H1 (cell line): ENCODE measurements around the gene C14orf132. TPM values are rescaled to one million over a fixed set of nuclear protein-coding genes. Genes with fewer than 3 reads are reported as not detected.

Source experiments
- CTCF ChIA-PET: fragments of 300-600 bp; sonication (Branson Sonifier 250); formaldehyde crosslinking; loops from one replicate; lab custom pipeline; 2021; ENCODE audit not compliant: partially characterized antibody; lab: Charles Lee
- POLR2A ChIA-PET: fragments of 300-600 bp; sonication (Branson Sonifier 250); formaldehyde crosslinking; loops from one replicate; lab custom pipeline; 2021; ENCODE audit warnings: inconsistent platforms; ENCODE audit not compliant: partially characterized antibody; lab: Charles Lee
- DNase-seq, 2 experiments: peaks; one replicate each; pipeline versions ENCODE4 v3.0.0 to v3.0.0-alpha.2; 2010 to 2022; ENCODE audit warnings: low spot score in 2 of 2, low read depth in 1 of 2, mixed read lengths in 1 of 2
- FAIRE-seq: peaks from 2 replicates; lab custom pipeline; 2011; peaks lifted over from hg19 to GRCh38; lab: Jason Lieb, UNC
- H2AFZ ChIP-seq: 2 replicates; pipeline ENCODE4 v1.8.1; 2012; ENCODE audit warnings: low read length, inconsistent platforms
- H2AK5ac ChIP-seq: 2 replicates; pipeline ENCODE4 v1.6.1; 2013; ENCODE audit warnings: low read depth, low read length
- H2BK120ac ChIP-seq: replicated peaks from 2 replicates; pipeline ENCODE3; 2013; ENCODE audit warnings: low read depth, low read length, inconsistent platforms
- H2BK12ac ChIP-seq: 2 replicates; pipeline ENCODE4 v1.6.1; 2013; ENCODE audit warnings: low read depth, low read length
- H2BK15ac ChIP-seq: 2 replicates; pipeline ENCODE4 v1.6.1; 2013; ENCODE audit warnings: low read length
- H2BK20ac ChIP-seq: 2 replicates; pipeline ENCODE4 v1.6.1; 2013; ENCODE audit warnings: low read length
- H2BK5ac ChIP-seq: 2 replicates; pipeline ENCODE4 v1.6.1; 2013; ENCODE audit warnings: low read depth, low read length
- H3K14ac ChIP-seq: 2 replicates; pipeline ENCODE4 v1.6.1; 2013; ENCODE audit warnings: inconsistent platforms; ENCODE audit not compliant: insufficient read length
- H3K18ac ChIP-seq: 2 replicates; pipeline ENCODE4 v1.6.1; 2013; ENCODE audit warnings: low read length; ENCODE audit errors: extremely low read depth
- H3K23ac ChIP-seq: 2 replicates; pipeline ENCODE4 v1.6.1; 2013; ENCODE audit warnings: inconsistent platforms; ENCODE audit not compliant: insufficient read length
- H3K23me2 ChIP-seq: 2 replicates; pipeline ENCODE4 v1.6.1; 2013; ENCODE audit warnings: low read depth, low read length
- H3K27ac ChIP-seq: 2 replicates; pipeline ENCODE4 v1.6.1; 2011; ENCODE audit warnings: low read depth, low read length, inconsistent platforms
- H3K27me3 ChIP-seq, 4 experiments: replicated peaks in 1 of 4; 1 replicate in 1 of 4; 2 replicates in 3 of 4; pipeline versions ENCODE4 v1.6.1 to v1.8.1; 2011 to 2013; ENCODE audit warnings: low read length in 3 of 4, mild to moderate bottlenecking in 3 of 4, inconsistent platforms in 2 of 4, mixed read lengths in 2 of 4, moderate library complexity in 1 of 4; ENCODE audit not compliant: control insufficient read depth in 3 of 4, insufficient read depth in 3 of 4; ENCODE audit errors: extremely low read depth in 1 of 4
- H3K36me3 ChIP-seq, 4 experiments: 2 replicates each; pipeline versions ENCODE4 v1.6.1 to v1.8.1; 2011 to 2013; ENCODE audit warnings: mild to moderate bottlenecking in 4 of 4, low read length in 3 of 4, moderate library complexity in 2 of 4, control low read depth in 1 of 4, inconsistent platforms in 1 of 4; ENCODE audit not compliant: insufficient read depth in 4 of 4, control insufficient read depth in 2 of 4
- H3K4ac ChIP-seq: replicated peaks from 2 replicates; pipeline ENCODE3; 2013; ENCODE audit warnings: low read length, low read depth, mixed read lengths, inconsistent platforms; ENCODE audit not compliant: insufficient read length
- H3K4me1 ChIP-seq, 4 experiments: replicated peaks in 1 of 4; 1 replicate in 1 of 4; 2 replicates in 3 of 4; pipeline versions ENCODE4 v1.6.1 to v1.8.1; 2011 to 2013; ENCODE audit warnings: low read length in 3 of 4, inconsistent platforms in 2 of 4, mixed read lengths in 1 of 4; ENCODE audit not compliant: insufficient read depth in 4 of 4, control insufficient read depth in 3 of 4
- H3K4me2 ChIP-seq, 2 experiments: 2 replicates each; pipeline versions ENCODE4 v1.6.1 to v1.8.1; 2011 to 2013; ENCODE audit warnings: low read depth in 2 of 2, low read length in 2 of 2, control low read depth in 1 of 2, inconsistent platforms in 1 of 2, mild to moderate bottlenecking in 1 of 2; ENCODE audit not compliant: insufficient read depth in 1 of 2
- H3K4me3 ChIP-seq, 4 experiments: fragments of 200-600, 300-600 bp in 1 of 4; sonication (generic), shearing (Covaris generic), sonication (Bioruptor Twin) in 1 of 4; 2 replicates each; pipeline versions ENCODE4 v1.5.1 to v1.8.1; 2011 to 2016; ENCODE audit warnings: low read length in 4 of 4, low read depth in 3 of 4, control low read depth in 2 of 4, inconsistent platforms in 2 of 4, mild to moderate bottlenecking in 2 of 4, mixed read lengths in 1 of 4, moderate library complexity in 1 of 4; ENCODE audit not compliant: insufficient read depth in 2 of 4; ENCODE audit errors: extremely low read depth in 1 of 4
- H3K56ac ChIP-seq: replicated peaks from 2 replicates; pipeline ENCODE3; 2013; ENCODE audit warnings: low read depth, mild to moderate bottlenecking, mixed read lengths, low read length, inconsistent platforms; ENCODE audit not compliant: insufficient read length
- H3K79me1 ChIP-seq: 2 replicates; pipeline ENCODE4 v1.6.1; 2013; ENCODE audit warnings: low read depth, low read length, control low read depth
- H3K79me2 ChIP-seq, 2 experiments: 2 replicates each; pipeline versions ENCODE4 v1.6.1 to v1.8.1; 2012 to 2013; ENCODE audit warnings: low read length in 2 of 2, mild to moderate bottlenecking in 2 of 2, inconsistent platforms in 1 of 2; ENCODE audit not compliant: insufficient read depth in 2 of 2, control insufficient read depth in 1 of 2
- H3K9ac ChIP-seq, 4 experiments: replicated peaks in 1 of 4; 1 replicate in 1 of 4; 2 replicates in 3 of 4; pipeline versions ENCODE4 v1.6.1 to v1.8.1; 2011 to 2013; ENCODE audit warnings: low read depth in 3 of 4, low read length in 3 of 4, control low read depth in 2 of 4, mild to moderate bottlenecking in 2 of 4, moderate library complexity in 2 of 4, inconsistent platforms in 1 of 4; ENCODE audit errors: extremely low read depth in 1 of 4
- H3K9me3 ChIP-seq, 2 experiments: 2 replicates each; pipeline versions ENCODE4 v1.6.1 to v1.8.1; 2012 to 2013; ENCODE audit warnings: mild to moderate bottlenecking in 2 of 2, moderate library complexity in 2 of 2, control low read depth in 1 of 2, inconsistent platforms in 1 of 2, low read depth in 1 of 2, low read length in 1 of 2, mixed read lengths in 1 of 2; ENCODE audit not compliant: insufficient read depth in 2 of 2
- H4K20me1 ChIP-seq, 2 experiments: replicated peaks in 1 of 2; 2 replicates each; pipeline versions ENCODE3 to v1.8.1; 2011 to 2013; ENCODE audit warnings: inconsistent platforms in 2 of 2, low read length in 2 of 2, mild to moderate bottlenecking in 1 of 2; ENCODE audit not compliant: insufficient read depth in 2 of 2, control insufficient read depth in 1 of 2
- H4K5ac ChIP-seq: 2 replicates; pipeline ENCODE4 v1.6.1; 2013; ENCODE audit warnings: low read length, low read depth, mixed read lengths, inconsistent platforms; ENCODE audit not compliant: insufficient read length
- H4K8ac ChIP-seq: 2 replicates; pipeline ENCODE4 v1.8.0; 2013; ENCODE audit warnings: mild to moderate bottlenecking, moderate library complexity, low read length, inconsistent platforms; ENCODE audit not compliant: insufficient read depth; ENCODE audit errors: extremely low read depth
- H4K91ac ChIP-seq: replicated peaks from 2 replicates; pipeline ENCODE3; 2013; ENCODE audit warnings: low read length, mixed read lengths, inconsistent platforms; ENCODE audit not compliant: insufficient read length
- CBX5 ChIP-seq: fragments of 300-800, 300-1000 bp; sonication (generic); IDR thresholded peaks from 2 replicates; pipeline ENCODE4 v1.7.1; 2016; ENCODE audit warnings: antibody characterized with exemption, low read length, low read depth
- CBX8 ChIP-seq: fragments of 300-800, 300-1000 bp; sonication (generic); IDR thresholded peaks from 2 replicates; pipeline ENCODE4 v1.7.1; 2016; ENCODE audit warnings: low read depth, low read length, borderline replicate concordance
- CHD2 ChIP-seq: IDR thresholded peaks from 2 replicates; pipeline ENCODE4 v1.6.1; 2012; ENCODE audit warnings: low read length, improper control_type of control experiment
- CREB1 ChIP-seq: IDR thresholded peaks from 2 replicates; pipeline ENCODE4 v1.6.1; 2012; ENCODE audit warnings: inconsistent platforms
- GTF2F1 ChIP-seq: IDR thresholded peaks from 2 replicates; pipeline ENCODE4 v1.6.1; 2012; ENCODE audit warnings: low read depth, low read length, improper control_type of control experiment, borderline replicate concordance
- HDAC2 ChIP-seq, 2 experiments: fragments of 300-600 bp in 1 of 2; sonication (generic) in 1 of 2; IDR thresholded peaks; 2 replicates each; pipeline ENCODE4 v1.6.1; 2011 to 2012; ENCODE audit warnings: low read depth in 2 of 2, low read length in 2 of 2, mild to moderate bottlenecking in 2 of 2, moderate library complexity in 2 of 2, borderline replicate concordance in 1 of 2, inconsistent platforms in 1 of 2
- JUND ChIP-seq: IDR thresholded peaks from 2 replicates; pipeline ENCODE4 v1.6.1; 2011; ENCODE audit warnings: mild to moderate bottlenecking, improper control_type of control experiment, low read length
- KDM4A ChIP-seq: IDR thresholded peaks from one replicate; pipeline ENCODE4 v1.7.1; 2012; ENCODE audit warnings: low read depth, mild to moderate bottlenecking, moderate library complexity, low read length, inconsistent platforms; ENCODE audit not compliant: severe bottlenecking
- KDM5A ChIP-seq: fragments of 200-600 bp; IDR thresholded peaks from 2 replicates; pipeline ENCODE4 v1.7.1; 2012; ENCODE audit warnings: mild to moderate bottlenecking, low read length, inconsistent platforms, mixed read lengths
- NANOG ChIP-seq: IDR thresholded peaks from 2 replicates; pipeline ENCODE4 v1.6.1; 2011; ENCODE audit warnings: low read length, low read depth, mild to moderate bottlenecking, inconsistent platforms; ENCODE audit not compliant: insufficient read depth, poor library complexity, severe bottlenecking
- POLR2AphosphoS5 ChIP-seq: IDR thresholded peaks from 2 replicates; pipeline ENCODE4 v1.6.1; 2011; ENCODE audit warnings: low read depth, low read length
- RAD21 ChIP-seq, 2 experiments: IDR thresholded peaks in 1 of 2; conservative IDR thresholded peaks in 1 of 2; 2 replicates each; pipeline ENCODE4 v1.6.1; 2011; ENCODE audit warnings: low read depth in 2 of 2, low read length in 2 of 2, improper control_type of control experiment in 1 of 2, inconsistent platforms in 1 of 2, mild to moderate bottlenecking in 1 of 2, moderate library complexity in 1 of 2
- SIX5 ChIP-seq: IDR thresholded peaks from 2 replicates; pipeline ENCODE4 v1.6.1; 2011; ENCODE audit warnings: mild to moderate bottlenecking, low read depth, low read length
- SP1 ChIP-seq: IDR thresholded peaks from 2 replicates; pipeline ENCODE4 v1.6.1; 2011; ENCODE audit warnings: low read depth, low read length
- TAF7 ChIP-seq: optimal IDR thresholded peaks from 2 replicates; pipeline ENCODE3; 2011; ENCODE audit warnings: low read depth, mild to moderate bottlenecking, inconsistent platforms, low read length, moderate library complexity, borderline replicate concordance
- WGBS, 2 experiments: shearing (Covaris generic) in 1 of 2; methylation state at CpG; one replicate each; pipeline versions ENCODE4 v1.1.6 to v1.1.7; 2013 to 2015; ENCODE audit warnings: low lambda C conversion rate in 2 of 2, mixed read lengths in 2 of 2, inconsistent platforms in 1 of 2, low coverage in 1 of 2, missing lambda C conversion rate in 1 of 2; ENCODE audit not compliant: insufficient replicate concordance in 2 of 2, insufficient coverage in 1 of 2, insufficient read length in 1 of 2; ENCODE audit errors: extremely low coverage in 1 of 2, missing lambda C conversion rate in 1 of 2; 5-methylcytosine and 5-hydroxymethylcytosine counted together
- polyA plus RNA-seq, 7 experiments: library from polyadenylated mRNA; depleted of rRNA in 3 of 7; stranded (reverse) in 5 of 7; unstranded in 2 of 7; fragments of >200 nt in 5 of 7; fragments of 200-250 nt in 2 of 7; gene quantifications; 1 replicate in 5 of 7; 2 replicates in 1 of 7; 4 replicates in 1 of 7; pipeline versions ENCODE4 v1.2.1 to v1.2.3, GENCODE V29; 2011 to 2013; ENCODE audit warnings: missing spikeins in 2 of 7, mixed read lengths in 2 of 7
- total RNA-seq: library from RNA; stranded (reverse); fragmentation: NEBNext Ultra II Directional; extraction: Animal tissue kit (Norgen Biotek cat#: 25700); gene quantifications from 2 replicates; pipeline ENCODE4 v1.2.1, GENCODE V29; 2021

The C14orf132 gene
- total and polyA plus RNA-seq, 2 of the 8 experiments (the other 6 are each of a cell fraction or from before 2014, with no cell fraction given): 11.7 to 32.5 TPM

- Histone ChIP-seq H2BK120ac (no peak overlapping the region), H3K9ac (no peak overlapping the region), H4K8ac (no peak overlapping the region), H3K23ac (no peak overlapping the region), H3K14ac (no peak overlapping the region), H2BK12ac (no peak overlapping the region), H3K4me1 (no peaks in the 10 kb centered on the region), H3K79me1 (no peaks in the 10 kb centered on the region), H2AK5ac (no peak overlapping the region), H4K20me1 (no peaks in the 10 kb centered on the region), H2BK20ac (no peak overlapping the region), H4K91ac (no peak overlapping the region), H3K4me2 (no peak overlapping the region), H3K4me3 (no peak overlapping the region), H4K5ac (no peak overlapping the region), H3K79me2 (no peaks in the 10 kb centered on the region), H3K9me3 (peaks cover 16 to 21% of the 10 kb centered on the region in 2 experiments), H2BK15ac (no peak overlapping the region), H3K23me2 (no peaks in the 10 kb centered on the region), H3K27ac (no peak overlapping the region), H2BK5ac (no peak overlapping the region), H3K56ac (no peak overlapping the region), H3K4ac (no peak overlapping the region), H2AFZ (no peak overlapping the region), H3K27me3 (no peaks in the 10 kb centered on the region), H3K18ac (no peak overlapping the region), H3K36me3 (no peaks in the 10 kb centered on the region; a peak in 1 of 8 replicates)
- ChIA-PET POLR2A (no interaction called here), CTCF (interaction anchor here (0.6 to 2.0 kb wide), 6 partner anchors 10 to 41 kb away, joined by 3 to 6 read pairs (median 3); no protein-coding TSS in a partner anchor)
- FAIRE-seq: no peak
- DNase-seq: no peak
- 89% methylated on average over 1 of the region's 1 CpG; no CpG with 5 or more reads in 1 of the 2 experiments for WGBS, 2 experiments
- TF ChIP-seq KDM5A (no peak), NANOG (no peak), SP1 (no peak), CBX5 (no peak), KDM4A (no peak), TAF7 (no peak), HDAC2 (IDR thresholded peaks at IDR 0.05; ENCODE audit: borderline replicate concordance in 1 of 2, low read depth in 2 of 2, low read length in 2 of 2) (no peak), CREB1 (no peak), CHD2 (no peak), JUND (no peak), CBX8 (no peak), POLR2AphosphoS5 (no peak), GTF2F1 (no peak), SIX5 (no peak), RAD21 (IDR thresholded peaks at IDR 0.05 in 1 of 2, conservative IDR thresholded peaks at IDR 0.05 in 1 of 2; ENCODE audit: low read depth in 2 of 2, low read length in 2 of 2) (no peak)
Measured at GRCh38 chr14:96011131-96011530, 28.0 kb upstream of the C14orf132 start.
